Activated CD8-positive, alpha-beta memory T cell treated with anti-CD3 and anti-CD28 coated beads for 24 hours (primary cell): ENCODE results near the gene EMC8.
"Not testable (repeated sequence)": the region's sequence is repeated elsewhere in the genome, so short reads cannot be mapped to it uniquely, and the experiment has no call there.

Experiments
- DNase-seq: peaks from one replicate; pipeline ENCODE4 v3.0.0-alpha.2; 2020

The EMC8 gene

GRCh38 chr16:85834741-85835140 lies 35.4 kb upstream of the EMC8 start:
- no peak for DNase-seq

GRCh38 chr16:85833219-85833920 lies 34.0 kb upstream of the EMC8 start:
- DNase-seq: no peak

GRCh38 chr16:85832570-85833218 lies 33.4 kb upstream of the EMC8 start:
- DNase-seq: no peak

GRCh38 chr16:85830821-85831220 lies 31.5 kb upstream of the EMC8 start:
- no peak for DNase-seq

- DNase-seq: no peak
Observed at GRCh38 chr16:85829751-85830445, 30.6 kb upstream of the EMC8 start.

GRCh38 chr16:85829171-85829719 lies 29.9 kb upstream of the EMC8 start:
- DNase-seq: no peak

GRCh38 chr16:85828166-85828565 lies 28.8 kb upstream of the EMC8 start:
- no peak for DNase-seq

- DNase-seq: no peak
Observed at GRCh38 chr16:85826686-85827247, 27.4 kb upstream of the EMC8 start.

- no peak for DNase-seq
Observed at GRCh38 chr16:85825326-85825725, 26.0 kb upstream of the EMC8 start.

- DNase-seq: no peak
Observed at GRCh38 chr16:85824161-85825135, 25.1 kb upstream of the EMC8 start.

- no peak for DNase-seq
Observed at GRCh38 chr16:85823328-85823920, 24.1 kb upstream of the EMC8 start.

GRCh38 chr16:85822145-85822544 lies 22.8 kb upstream of the EMC8 start:
- no peak for DNase-seq

- peak; percentile 98 for DNase-seq
Observed at GRCh38 chr16:85821390-85822135, 22.2 kb upstream of the EMC8 start.

GRCh38 chr16:85820604-85821372 lies 21.4 kb upstream of the EMC8 start:
- DNase-seq: no peak

- no peak for DNase-seq
Observed at GRCh38 chr16:85819771-85820170, 20.4 kb upstream of the EMC8 start.

GRCh38 chr16:85819245-85819644 lies 19.9 kb upstream of the EMC8 start:
- peak; percentile 95 for DNase-seq

- not testable (repeated sequence) for DNase-seq
Observed at GRCh38 chr16:85817195-85817594, 17.9 kb upstream of the EMC8 start.

- no peak for DNase-seq
Observed at GRCh38 chr16:85816159-85816558, 16.8 kb upstream of the EMC8 start.

- no peak for DNase-seq
Observed at GRCh38 chr16:85812811-85813700, 13.7 kb upstream of the EMC8 start.
